ENCODE results near the gene GCK.
A peak's percentile ranks its signal among the peaks of the same experiment; 100 is the strongest.

GCK gene

DNA sequence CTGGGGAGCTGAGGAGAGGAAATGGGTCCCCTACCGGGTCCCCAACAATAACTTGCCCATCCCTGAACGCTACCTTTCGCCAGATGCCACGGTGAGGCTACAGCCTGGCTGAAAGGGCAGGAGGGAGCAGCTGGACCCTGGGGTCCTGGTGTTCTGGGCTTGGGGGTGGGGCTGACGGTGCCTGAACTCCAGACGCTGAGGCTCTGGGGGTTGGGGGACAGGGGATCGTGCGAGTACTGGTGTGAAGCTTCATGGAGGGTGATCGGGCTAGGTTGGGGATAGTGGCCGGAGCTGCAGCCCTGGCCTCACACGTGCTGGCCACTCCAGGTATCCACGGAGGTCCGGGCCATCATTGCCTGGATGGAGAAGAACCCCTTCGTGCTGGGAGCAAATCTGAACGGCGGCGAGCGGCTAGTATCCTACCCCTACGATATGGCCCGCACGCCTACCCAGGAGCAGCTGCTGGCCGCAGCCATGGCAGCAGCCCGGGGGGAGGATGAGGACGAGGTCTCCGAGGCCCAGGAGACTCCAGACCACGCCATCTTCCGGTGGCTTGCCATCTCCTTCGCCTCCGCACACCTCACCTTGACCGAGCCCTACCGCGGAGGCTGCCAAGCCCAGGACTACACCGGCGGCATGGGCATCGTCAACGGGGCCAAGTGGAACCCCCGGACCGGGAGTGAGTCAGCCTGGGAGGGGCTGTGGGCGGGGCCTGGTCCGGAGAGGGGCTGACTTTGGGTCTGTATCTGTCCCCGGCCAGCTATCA, 76.8 kb downstream of the GCK start:
- DNase-seq (ENCODE audit: low read depth): no peak
- no peak overlapping the region for H3K4me3 ChIP-seq (ENCODE audit: low read depth, low read length)
- TF ChIP-seq, protein P1, sequence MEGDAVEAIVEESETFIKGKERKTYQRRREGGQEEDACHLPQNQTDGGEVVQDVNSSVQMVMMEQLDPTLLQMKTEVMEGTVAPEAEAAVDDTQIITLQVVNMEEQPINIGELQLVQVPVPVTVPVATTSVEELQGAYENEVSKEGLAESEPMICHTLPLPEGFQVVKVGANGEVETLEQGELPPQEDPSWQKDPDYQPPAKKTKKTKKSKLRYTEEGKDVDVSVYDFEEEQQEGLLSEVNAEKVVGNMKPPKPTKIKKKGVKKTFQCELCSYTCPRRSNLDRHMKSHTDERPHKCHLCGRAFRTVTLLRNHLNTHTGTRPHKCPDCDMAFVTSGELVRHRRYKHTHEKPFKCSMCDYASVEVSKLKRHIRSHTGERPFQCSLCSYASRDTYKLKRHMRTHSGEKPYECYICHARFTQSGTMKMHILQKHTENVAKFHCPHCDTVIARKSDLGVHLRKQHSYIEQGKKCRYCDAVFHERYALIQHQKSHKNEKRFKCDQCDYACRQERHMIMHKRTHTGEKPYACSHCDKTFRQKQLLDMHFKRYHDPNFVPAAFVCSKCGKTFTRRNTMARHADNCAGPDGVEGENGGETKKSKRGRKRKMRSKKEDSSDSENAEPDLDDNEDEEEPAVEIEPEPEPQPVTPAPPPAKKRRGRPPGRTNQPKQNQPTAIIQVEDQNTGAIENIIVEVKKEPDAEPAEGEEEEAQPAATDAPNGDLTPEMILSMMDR (IDR thresholded peaks at IDR 0.05; ENCODE audit: low read depth, low read length, missing control alignments): no peak

DNA sequence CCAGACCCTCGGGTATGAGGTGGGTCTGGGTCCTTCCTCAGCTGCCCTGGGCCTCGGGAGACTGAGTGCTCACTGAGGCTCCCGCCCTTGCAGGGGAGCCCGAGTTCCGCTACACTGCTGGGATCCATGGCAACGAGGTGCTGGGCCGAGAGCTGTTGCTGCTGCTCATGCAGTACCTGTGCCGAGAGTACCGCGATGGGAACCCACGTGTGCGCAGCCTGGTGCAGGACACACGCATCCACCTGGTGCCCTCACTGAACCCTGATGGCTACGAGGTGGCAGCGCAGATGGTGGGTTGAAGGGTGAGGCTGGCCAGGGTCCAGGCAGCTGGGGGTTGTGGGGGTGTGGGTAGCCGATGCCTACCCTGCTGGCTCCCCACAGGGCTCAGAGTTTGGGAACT, 77.5 kb downstream of the GCK start:
- TF ChIP-seq, protein P1 (IDR thresholded peaks at IDR 0.05; ENCODE audit: low read depth, low read length, missing control alignments): no peak
- no peak overlapping the region for H3K4me3 ChIP-seq (ENCODE audit: low read depth, low read length)
- no peak for DNase-seq (ENCODE audit: low read depth)

DNA sequence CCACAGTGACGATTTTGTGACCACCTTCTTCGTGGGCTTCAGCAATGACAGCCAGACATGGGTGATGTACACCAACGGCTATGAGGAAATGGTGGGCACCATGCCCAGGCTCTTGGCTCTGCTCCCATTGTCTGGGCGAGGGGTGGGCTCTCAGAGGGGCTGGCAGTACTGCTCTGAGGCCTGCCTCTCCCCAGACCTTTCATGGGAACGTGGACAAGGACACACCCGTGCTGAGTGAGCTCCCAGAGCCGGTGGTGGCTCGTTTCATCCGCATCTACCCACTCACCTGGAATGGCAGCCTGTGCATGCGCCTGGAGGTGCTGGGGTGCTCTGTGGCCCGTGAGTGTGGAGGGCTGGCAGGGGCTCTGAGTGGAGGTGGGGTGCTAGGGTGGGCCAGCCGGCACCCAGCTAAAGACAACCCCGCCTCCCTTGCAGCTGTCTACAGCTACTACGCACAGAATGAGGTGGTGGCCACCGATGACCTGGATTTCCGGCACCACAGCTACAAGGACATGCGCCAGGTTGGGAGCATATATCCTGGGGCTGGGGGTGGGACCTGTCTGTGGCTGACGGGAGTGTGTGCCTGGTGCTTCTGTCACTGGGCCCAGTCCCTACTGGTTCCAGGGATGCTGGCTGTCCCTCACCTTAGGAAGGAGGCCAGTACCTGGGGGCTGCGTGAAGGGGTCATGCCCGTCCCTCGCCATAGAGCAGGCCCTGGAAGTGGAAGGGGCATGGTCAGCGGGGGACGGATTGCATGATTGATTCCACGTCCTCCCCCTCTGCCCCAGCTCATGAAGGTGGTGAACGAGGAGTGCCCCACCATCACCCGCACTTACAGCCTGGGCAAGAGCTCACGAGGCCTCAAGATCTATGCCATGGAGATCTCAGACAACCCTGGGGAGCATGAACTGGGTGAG, 78.3 kb downstream of the GCK start:
- TF ChIP-seq, protein P1 (IDR thresholded peaks at IDR 0.05; ENCODE audit: low read depth, low read length, missing control alignments): no peak

DNA sequence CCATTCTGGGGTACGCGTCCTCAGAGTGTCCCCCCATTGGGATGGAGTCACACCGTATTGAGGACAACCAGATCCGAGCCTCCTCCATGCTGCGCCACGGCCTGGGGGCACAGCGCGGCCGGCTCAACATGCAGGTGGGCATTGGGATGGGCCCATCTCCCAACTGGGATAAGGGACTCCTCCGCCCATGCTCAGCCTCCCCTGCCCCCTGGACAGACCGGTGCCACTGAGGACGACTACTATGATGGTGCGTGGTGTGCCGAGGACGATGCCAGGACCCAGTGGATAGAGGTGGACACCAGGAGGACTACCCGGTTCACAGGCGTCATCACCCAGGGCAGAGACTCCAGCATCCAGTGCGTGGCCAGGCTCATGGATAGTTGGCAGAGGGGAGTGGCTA, 79.2 kb downstream of the GCK start:
- DNase-seq (ENCODE audit: low read depth): no peak
- H3K4me3 ChIP-seq (ENCODE audit: low read depth, low read length): no peak overlapping the region
- TF ChIP-seq, protein P1 (IDR thresholded peaks at IDR 0.05; ENCODE audit: low read depth, low read length, missing control alignments): no peak

More for the DNA sequence above, 78.3 kb downstream of the GCK start:
- no peak for DNase-seq (ENCODE audit: low read depth)
- no peak overlapping the region for H3K4me3 ChIP-seq (ENCODE audit: low read depth, low read length)

DNA sequence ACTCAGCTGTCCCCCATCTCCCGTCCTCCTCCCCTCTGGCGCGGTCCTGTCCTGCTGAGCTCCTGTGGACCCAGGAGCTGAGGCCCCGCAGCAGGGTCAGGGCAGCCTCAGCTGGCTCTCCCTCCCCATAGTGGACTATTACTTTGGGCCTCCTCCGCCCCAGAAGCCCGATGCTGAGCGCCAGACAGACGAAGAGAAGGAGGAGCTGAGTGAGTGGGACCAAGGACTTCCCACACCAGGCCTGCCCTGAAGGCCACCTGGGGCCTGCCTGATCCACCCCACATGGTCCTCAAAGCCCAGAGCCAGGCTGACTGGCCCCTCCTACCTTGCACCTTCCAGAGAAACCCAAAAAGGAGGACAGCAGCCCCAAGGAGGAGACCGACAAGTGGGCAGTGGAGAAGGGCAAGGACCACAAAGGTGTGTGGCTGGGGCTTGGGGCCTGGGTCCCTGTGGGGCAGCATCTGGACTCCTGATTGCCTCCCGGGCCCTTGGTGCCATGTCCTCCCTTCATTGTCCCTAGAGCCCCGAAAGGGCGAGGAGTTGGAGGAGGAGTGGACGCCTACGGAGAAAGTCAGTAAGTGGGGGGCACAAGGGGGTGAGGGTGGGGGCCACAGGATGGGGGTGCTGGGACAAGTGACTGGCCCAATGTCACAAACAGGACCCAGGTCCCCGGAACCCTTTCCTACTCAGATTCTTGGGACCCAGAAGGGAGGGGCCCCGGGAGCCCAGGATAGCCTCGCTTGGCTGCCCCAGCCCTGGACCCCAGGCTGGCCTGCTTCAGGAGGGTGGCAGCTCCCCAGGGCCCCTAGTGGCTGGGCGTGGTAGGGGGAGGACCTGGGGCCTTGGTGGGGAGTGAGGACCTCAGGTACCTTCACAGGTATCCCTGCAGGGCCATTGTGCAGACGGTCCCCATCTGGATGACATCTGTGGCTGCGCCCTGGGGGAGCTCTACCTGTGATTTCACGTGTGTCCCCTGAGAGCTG, 80.2 kb downstream of the GCK start:
- TF ChIP-seq, protein P1 (IDR thresholded peaks at IDR 0.05; ENCODE audit: low read depth, low read length, missing control alignments): peak; percentile 22
- no peak overlapping the region for H3K4me3 ChIP-seq (ENCODE audit: low read depth, low read length)
- DNase-seq (ENCODE audit: low read depth): no peak

Measured in GM12864 (cell line).